GM12892 (cell line): Measurements from ENCODE around the gene IGFBP5.

Experiments used
- DNase-seq: peaks from one replicate; pipeline ENCODE4 v3.0.0; 2011; ENCODE audit not compliant: insufficient read length
- FAIRE-seq: peaks from 2 replicates; lab custom pipeline; 2011; peaks lifted over from hg19 to GRCh38; lab: Jason Lieb, UNC
- POLR2A ChIP-seq: IDR thresholded peaks from 2 replicates; pipeline ENCODE4 v1.6.1; 2011; ENCODE audit warnings: low read depth, low read length, control low read depth
- POLR2AphosphoS5 ChIP-seq: IDR thresholded peaks from 2 replicates; pipeline ENCODE4 v1.6.1; 2011; ENCODE audit warnings: low read depth, low read length, control low read depth
- TAF1 ChIP-seq: IDR thresholded peaks from 2 replicates; pipeline ENCODE4 v1.6.1; 2011; ENCODE audit warnings: low read depth, mild to moderate bottlenecking, control low read depth, low read length, borderline replicate concordance

Gene IGFBP5

DNA sequence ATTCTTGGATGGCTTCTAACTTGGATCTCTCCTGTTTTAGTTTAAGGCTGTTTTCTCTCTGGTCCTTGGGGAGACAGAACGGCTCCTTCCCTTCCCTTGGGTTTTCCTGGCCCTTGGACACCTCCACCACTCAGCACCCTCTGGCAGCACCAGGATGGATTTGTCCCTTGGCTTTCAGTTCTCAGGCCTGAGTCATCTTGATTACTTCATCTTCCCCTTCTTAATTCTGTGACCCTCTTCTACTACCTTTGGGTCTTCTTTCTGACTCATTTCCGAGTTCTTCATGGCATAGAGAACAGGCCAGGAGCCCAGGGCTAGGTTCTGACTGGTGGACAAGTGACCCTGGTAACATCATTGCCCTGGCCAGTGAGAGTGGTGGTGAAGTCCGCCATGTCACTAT is 47.2 kb downstream of the IGFBP5 start:
- DNase-seq (no peak), FAIRE-seq (no peak)
- no peak for TF ChIP-seq TAF1

DNA sequence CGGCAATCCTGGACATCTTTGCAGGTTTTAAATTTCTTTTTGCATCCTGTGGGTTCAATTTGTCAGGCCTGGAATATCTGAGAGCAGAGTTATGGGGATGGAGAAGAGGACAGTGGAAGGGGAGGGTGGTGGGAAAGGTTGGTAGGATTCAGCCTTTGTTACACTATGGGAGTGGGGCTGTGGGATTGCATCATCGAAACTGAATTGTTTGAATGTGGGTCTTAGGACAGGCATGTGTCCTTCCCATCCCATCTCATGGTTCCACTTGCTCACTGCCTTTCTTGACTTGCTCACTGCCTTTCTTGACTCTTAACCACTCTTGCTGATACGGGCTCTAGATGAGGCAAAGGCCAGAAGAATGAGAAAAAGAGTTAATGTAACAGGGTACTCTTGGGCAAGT is 49.2 kb downstream of the IGFBP5 start:
- DNase-seq (no peak), FAIRE-seq (no peak)
- TF ChIP-seq POLR2A (no peak), POLR2AphosphoS5 (no peak), TAF1 (no peak)

DNA sequence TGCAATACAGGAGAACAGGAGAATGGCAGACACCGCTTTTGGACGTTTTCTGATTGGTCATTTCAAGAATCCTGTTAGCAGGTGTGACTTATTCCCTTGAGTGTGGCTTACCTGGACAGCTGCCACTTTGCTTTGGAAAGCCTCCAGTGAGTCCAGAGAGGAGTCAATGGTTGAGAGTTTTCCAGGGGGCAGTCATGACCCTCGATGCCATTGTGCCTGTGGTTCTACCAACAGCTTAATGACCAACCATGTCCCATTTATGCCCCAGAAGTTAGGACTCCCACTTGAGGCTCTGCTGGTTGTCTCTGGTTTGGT is 49.8 kb downstream of the IGFBP5 start:
- DNase-seq = no peak
- FAIRE-seq = no peak
- TF ChIP-seq POLR2AphosphoS5 = no peak
- no peak for TF ChIP-seq POLR2A
- TF ChIP-seq TAF1 = no peak

- no peak for DNase-seq
These were observed 50.3 kb downstream of the IGFBP5 start for GRCh38 chr2:216644842-216645635.

GRCh38 chr2:216643986-216644659 is 51.2 kb downstream of the IGFBP5 start:
- FAIRE-seq = no peak
- DNase-seq = no peak
- no peak for TF ChIP-seq TAF1
- TF ChIP-seq POLR2A = no peak
- no peak for TF ChIP-seq POLR2AphosphoS5

More at GRCh38 chr2:216644842-216645635, 50.3 kb downstream of the IGFBP5 start:
- TF ChIP-seq TAF1 (no peak), POLR2AphosphoS5 (no peak), POLR2A (no peak)
- no peak for FAIRE-seq

GRCh38 chr2:216637472-216637871 is 57.9 kb downstream of the IGFBP5 start:
- FAIRE-seq (no peak), DNase-seq (no peak)
- TF ChIP-seq POLR2A = no peak
- no peak for TF ChIP-seq TAF1
- no peak for TF ChIP-seq POLR2AphosphoS5

DNA sequence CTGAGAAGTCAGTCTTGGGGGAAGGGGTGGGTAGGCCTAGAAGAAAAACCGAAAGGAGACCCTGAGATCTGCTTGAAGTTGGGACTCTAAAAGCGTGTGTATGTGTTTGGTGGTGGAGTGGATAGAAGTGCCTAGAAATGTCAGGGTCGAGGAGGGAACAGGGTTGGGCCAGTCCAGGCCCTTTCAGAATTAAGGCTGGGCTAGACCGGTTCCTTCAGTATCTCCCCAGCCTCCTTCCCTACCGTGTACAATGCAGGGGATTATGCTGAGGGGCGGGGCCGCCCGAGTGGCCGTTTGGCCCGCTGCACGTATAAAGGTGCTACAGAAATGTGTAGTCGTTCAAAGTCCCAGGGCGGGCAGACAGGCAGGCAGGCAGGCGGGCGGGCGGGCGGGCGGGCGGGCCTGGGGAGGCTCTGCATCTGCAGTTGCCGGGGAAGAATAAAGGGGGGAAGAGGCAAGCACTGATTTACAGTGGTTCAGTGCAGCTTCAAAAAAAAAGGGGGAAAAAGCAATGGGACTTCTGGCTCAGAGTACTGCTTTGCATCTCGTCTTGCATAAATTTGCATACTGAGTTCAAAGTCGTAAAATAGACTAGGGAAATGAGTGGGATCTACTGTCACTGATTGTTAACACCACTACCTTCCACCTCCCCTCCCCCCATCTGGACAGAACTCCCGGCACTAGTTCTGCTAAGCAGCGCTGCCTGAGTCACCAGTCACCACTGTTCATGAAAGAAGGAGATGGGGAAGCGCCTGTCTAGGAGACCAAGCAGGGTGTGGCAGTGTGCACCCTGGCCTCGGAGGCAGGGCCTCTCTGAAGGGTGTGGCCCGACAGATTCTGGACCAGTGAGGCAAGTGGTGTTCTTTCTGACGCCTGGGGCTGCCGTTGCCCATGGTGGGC is 58.5 kb downstream of the IGFBP5 start:
- DNase-seq = no peak
- no peak for FAIRE-seq
- TF ChIP-seq POLR2A (no peak), TAF1 (no peak), POLR2AphosphoS5 (no peak)

GRCh38 chr2:216635701-216636550 is 59.4 kb downstream of the IGFBP5 start:
- no peak for DNase-seq
- no peak for FAIRE-seq
- TF ChIP-seq POLR2A (no peak), POLR2AphosphoS5 (no peak), TAF1 (no peak)

DNA sequence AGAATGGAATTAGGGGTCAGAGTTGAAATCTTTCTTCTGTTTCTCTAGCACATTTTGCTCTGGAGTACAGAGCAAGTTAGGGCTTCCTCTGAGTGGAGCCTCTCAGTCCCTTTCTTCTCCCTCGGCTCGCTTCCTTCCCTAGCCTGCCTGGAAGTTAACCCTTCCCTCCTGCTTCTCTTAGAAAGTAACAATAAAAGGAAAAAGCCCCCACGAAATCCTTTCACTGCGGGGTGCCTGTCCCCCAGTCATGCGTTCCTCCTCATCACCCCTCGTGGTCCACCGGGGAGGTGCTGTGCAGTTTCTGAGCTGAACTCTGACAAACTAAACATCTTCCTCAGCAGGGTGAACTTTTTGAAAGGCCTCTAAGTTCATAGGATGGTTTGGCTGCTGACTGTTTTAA is 60.2 kb downstream of the IGFBP5 start:
- no peak for FAIRE-seq
- DNase-seq = no peak
- TF ChIP-seq POLR2AphosphoS5 = no peak
- TF ChIP-seq POLR2A = no peak
- no peak for TF ChIP-seq TAF1

DNA sequence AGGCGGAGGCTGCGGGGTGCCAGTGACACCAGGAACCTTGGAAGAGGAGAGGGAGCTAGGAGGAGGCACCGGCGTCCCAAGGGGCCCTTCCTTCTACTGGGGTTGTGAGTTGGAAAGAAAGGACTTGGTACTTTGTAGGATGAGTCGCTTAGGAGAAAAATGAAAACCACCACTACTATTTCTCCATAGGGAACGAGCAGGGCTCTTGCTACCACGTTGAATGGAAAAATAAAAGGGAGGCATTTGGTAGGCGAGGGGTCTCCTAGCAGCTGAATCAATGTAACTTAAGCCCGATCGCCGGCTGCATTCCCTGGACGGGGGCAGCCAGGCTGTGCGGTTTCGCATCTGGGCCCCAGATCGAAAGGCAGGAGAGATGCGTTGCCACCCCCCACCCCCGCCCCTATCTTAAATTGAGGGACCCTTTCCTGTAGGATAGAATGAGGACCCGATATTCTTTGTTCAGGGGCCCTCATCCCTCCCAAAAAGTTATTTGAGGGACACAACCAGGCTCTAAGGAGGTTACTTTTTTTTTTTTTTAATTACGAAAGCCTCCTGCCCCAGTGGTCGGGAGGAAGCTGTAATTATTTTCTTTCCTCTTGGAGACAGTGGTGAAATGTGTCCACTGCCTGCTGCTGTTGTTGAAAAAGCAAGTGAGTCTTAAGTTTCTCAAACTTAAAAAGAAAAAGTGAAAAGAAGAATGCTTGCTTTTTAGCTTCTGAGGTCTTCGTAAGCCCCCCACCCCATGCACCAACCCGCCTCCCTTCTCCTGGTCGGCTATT is 60.8 kb downstream of the IGFBP5 start:
- TF ChIP-seq TAF1 = no peak
- no peak for TF ChIP-seq POLR2AphosphoS5
- TF ChIP-seq POLR2A = no peak
- DNase-seq (no peak), FAIRE-seq (no peak)
